GM12875 (cell line): ENCODE data around the gene KRT5.

ENCODE experiments used
- H3K4me3 ChIP-seq: one replicate; pipeline ENCODE4 v1.5.1; 2011; ENCODE audit warnings: low read depth, low read length, control low read depth
- CTCF ChIP-seq: IDR thresholded peaks from 2 replicates; pipeline ENCODE4 v1.5.1; 2011; ENCODE audit warnings: low read depth, mild to moderate bottlenecking, control low read depth, inconsistent platforms, low read length, moderate library complexity, borderline replicate concordance; ENCODE audit not compliant: insufficient read depth

Gene KRT5

GRCh38 chr12:52531566-52532300 is 11.5 kb upstream of the KRT5 start:
- no peak for TF ChIP-seq CTCF
- H3K4me3 ChIP-seq = no peak overlapping the region

GRCh38 chr12:52530905-52531304 is 10.7 kb upstream of the KRT5 start:
- TF ChIP-seq CTCF = no peak
- H3K4me3 ChIP-seq = no peak overlapping the region

- H3K4me3 ChIP-seq = no peak overlapping the region
- TF ChIP-seq CTCF = no peak
Observed at GRCh38 chr12:52530366-52530765, 10.2 kb upstream of the KRT5 start.

GRCh38 chr12:52529846-52530245 is 9.7 kb upstream of the KRT5 start:
- no peak overlapping the region for H3K4me3 ChIP-seq
- no peak for TF ChIP-seq CTCF

- TF ChIP-seq CTCF = no peak
- no peak overlapping the region for H3K4me3 ChIP-seq
Observed at GRCh38 chr12:52529417-52529816, 9.2 kb upstream of the KRT5 start.

GRCh38 chr12:52528641-52529143 is 8.5 kb upstream of the KRT5 start:
- no peak overlapping the region for H3K4me3 ChIP-seq
- no peak for TF ChIP-seq CTCF

GRCh38 chr12:52527121-52527800 is 7.1 kb upstream of the KRT5 start:
- no peak overlapping the region for H3K4me3 ChIP-seq
- no peak for TF ChIP-seq CTCF
